Mucosa of descending colon (tissue), 3 donors: ENCODE data around the gene PRXL2B. TPM values are rescaled to one million over a fixed set of nuclear protein-coding genes. Genes with fewer than 3 reads are reported as not detected.
A peak's percentile ranks its signal among the peaks of the same experiment; 100 is the strongest.

Source experiments
- ATAC-seq: fragments of 200-7000 bp; cut with Tn5 transposase; one replicate; pipeline ENCODE4 v1.9.1; 2020; ENCODE audit warnings: mild to moderate bottlenecking, moderate library complexity
- DNase-seq, 3 donors: peaks; one replicate each; pipeline ENCODE4 v3.0.0-alpha.2; 2020
- H3K36me3 ChIP-seq: fragments of 200-600 bp; one replicate; pipeline ENCODE4 v1.8.0; 2021; ENCODE audit warnings: low read depth, mild to moderate bottlenecking
- H3K4me1 ChIP-seq: fragments of 200-600 bp; one replicate; pipeline ENCODE4 v1.8.0; 2021; ENCODE audit warnings: low read depth, mild to moderate bottlenecking
- H3K4me3 ChIP-seq: fragments of 200-600 bp; one replicate; pipeline ENCODE4 v1.8.0; 2021; ENCODE audit warnings: mild to moderate bottlenecking
- H3K9me3 ChIP-seq: fragments of 200-600 bp; one replicate; pipeline ENCODE4 v1.8.0; 2021; ENCODE audit warnings: mild to moderate bottlenecking
- CTCF ChIP-seq: fragments of 200-600 bp; IDR thresholded peaks from one replicate; pipeline ENCODE4 v1.8.0; 2022; ENCODE audit warnings: antibody characterized with exemption, mild to moderate bottlenecking
- intact Hi-C, 2 donors: fragments of 100-400 bp; cut with DNase I in 1 of 2; cut with micrococcal nuclease in 1 of 2; formaldehyde crosslinking; loops; one replicate each; pipeline versions ENCODE4 v1.11.0 to v1.11.1; 2022; cut with DNase I, micrococcal nuclease
- total RNA-seq, 3 donors: library from RNA; stranded (reverse); fragmentation: NEBNext Ultra II Directional in 2 of 3; extraction: Animal tissue kit (Norgen Biotek cat#: 25700) in 2 of 3; gene quantifications; one replicate each; pipeline versions ENCODE4 v1.2.1 to v1.2.4, GENCODE V29; 2021 to 2023
- donor health status: DM: no; HTN: no; CAD: no; lungs with moderate emphysema.
- donor health status: DM: no; HTN: no; CAD: no.
- donor health status: DM: no; HTN: yes; CAD: no.

PRXL2B gene
- total RNA-seq, 3 donors from 2014 or later, result 45.2 to 65.5 (median 48.3) TPM

GRCh38 chr1:2585318-2586092, 1.1 kb upstream of the PRXL2B start:
- H3K4me3 ChIP-seq, result peak overlapping the region; percentile 72
- H3K36me3 ChIP-seq, result peaks cover 2% of the 10 kb centered on the region
- DNase-seq, result peak; percentile 85 to 90 (median 87)
- intact Hi-C loops, result no loop called here
- H3K9me3 ChIP-seq, result no peaks in the 10 kb centered on the region
- no peak for TF ChIP-seq CTCF
- H3K4me1 ChIP-seq, result peaks cover 24% of the 10 kb centered on the region
- peak; percentile 50 for ATAC-seq

DNA sequence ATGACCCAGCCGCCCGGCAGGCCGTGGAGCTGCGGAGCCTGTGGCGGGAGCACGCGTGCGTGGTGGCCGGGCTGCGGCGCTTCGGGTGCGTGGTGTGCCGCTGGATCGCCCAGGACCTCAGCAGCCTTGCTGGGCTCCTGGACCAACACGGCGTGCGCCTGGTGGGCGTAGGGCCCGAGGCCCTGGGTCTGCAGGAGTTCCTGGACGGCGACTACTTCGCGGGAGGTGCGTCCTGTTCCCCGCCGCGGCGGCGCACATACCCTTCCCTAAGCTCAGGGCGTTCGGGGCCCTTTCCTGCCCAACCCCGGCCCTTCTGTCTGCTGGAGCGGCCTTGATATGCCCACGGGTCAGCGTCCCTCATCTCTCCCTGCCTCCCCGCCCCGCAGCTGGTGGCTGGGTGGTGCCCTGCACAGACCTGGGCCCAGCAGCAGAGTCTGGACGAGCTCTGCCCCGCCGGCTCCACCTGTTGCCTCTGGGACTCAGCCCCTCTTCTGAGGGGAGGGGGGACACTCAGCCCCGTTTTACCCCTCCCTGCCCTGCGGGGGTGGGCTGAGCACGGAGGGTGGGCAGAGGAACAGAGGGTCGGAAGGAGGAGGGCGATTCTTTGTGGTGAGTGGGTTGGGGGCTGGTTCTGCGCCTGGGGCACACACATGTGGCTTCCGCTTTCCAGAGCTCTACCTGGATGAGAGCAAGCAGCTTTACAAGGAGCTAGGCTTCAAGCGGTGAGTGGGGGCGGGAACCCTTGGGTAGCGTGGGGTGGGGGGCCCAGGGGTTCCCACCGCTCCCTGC, 688 bp downstream of the PRXL2B start:
- Histone ChIP-seq H3K9me3 (no peaks in the 10 kb centered on the region), H3K4me1 (peaks cover 24% of the 10 kb centered on the region), H3K36me3 (peaks cover 2% of the 10 kb centered on the region), H3K4me3 (peak overlapping the region; percentile 38)
- intact Hi-C loops, result no loop called here
- no peak for TF ChIP-seq CTCF
- ATAC-seq, result peak; percentile 16
- DNase-seq, result peak in 2 of 3 donors; percentile 58 to 78

- no peak for TF ChIP-seq CTCF
- intact Hi-C loops, result no loop called here
- Histone ChIP-seq H3K9me3 (no peaks in the 10 kb centered on the region), H3K4me1 (peaks cover 28% of the 10 kb centered on the region), H3K36me3 (peaks cover 2% of the 10 kb centered on the region), H3K4me3 (no peak overlapping the region)
- peak in 2 of 3 donors; percentile 49 to 68 for DNase-seq
- ATAC-seq, result no peak
These were observed 1.4 kb downstream of the PRXL2B start for GRCh38 chr1:2587860-2588571.

DNA sequence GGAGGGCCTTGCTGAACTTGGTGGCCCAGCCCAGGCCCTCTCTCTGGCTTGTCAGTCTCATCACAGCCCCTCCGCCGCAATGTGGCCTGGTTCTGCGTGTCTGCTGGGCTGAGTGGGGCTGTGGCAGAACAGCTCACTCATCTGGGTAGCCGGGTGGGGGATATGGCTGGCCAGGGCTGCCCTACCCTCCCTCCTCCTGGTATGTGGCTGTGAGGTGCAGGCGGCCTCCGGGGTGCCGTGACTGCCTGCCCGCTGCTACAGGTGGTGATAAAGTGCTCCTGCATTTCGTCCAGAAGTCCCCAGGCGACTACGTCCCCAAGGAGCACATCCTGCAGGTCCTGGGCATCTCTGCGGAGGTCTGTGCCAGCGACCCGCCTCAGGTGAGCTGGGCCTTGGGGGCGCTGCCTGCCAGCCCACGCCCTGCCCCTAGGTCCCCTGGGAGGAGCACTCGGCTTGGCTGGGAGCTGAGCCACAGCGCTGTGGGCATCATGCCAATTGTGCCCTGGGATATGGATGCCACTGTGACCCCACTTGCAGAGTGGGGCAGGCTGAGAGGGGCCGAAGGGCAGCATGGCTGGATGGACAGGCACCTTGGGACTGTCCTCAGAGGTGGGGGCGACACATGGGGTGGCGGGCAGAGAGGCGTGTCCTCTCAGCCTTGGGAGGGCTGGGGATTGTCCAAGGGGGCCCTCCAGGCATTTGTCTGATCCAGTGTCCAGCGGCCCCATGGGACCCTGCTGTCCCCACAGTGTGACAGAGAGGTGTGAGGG, 2.3 kb downstream of the PRXL2B start:
- DNase-seq (peak in 2 of 3 donors; percentile 49 to 62), ATAC-seq (no peak)
- intact Hi-C loops, result no loop called here
- Histone ChIP-seq H3K36me3 (peaks cover 2% of the 10 kb centered on the region), H3K4me3 (no peak overlapping the region), H3K9me3 (no peaks in the 10 kb centered on the region), H3K4me1 (peaks cover 33% of the 10 kb centered on the region)
- no peak for TF ChIP-seq CTCF
